NCI-H1417 (cell line): ENCODE measurements around the gene KIAA1210.

Experiments
- DNase-seq, 3 experiments: peaks; one replicate each; lab custom pipeline; 2025; lab: John Stamatoyannopoulos, UW

Gene KIAA1210

GRCh38 chrX:119093991-119094735 is 33.4 kb downstream of the KIAA1210 start:
- peak in 1 of 3 experiments; percentile 53 for DNase-seq

DNA sequence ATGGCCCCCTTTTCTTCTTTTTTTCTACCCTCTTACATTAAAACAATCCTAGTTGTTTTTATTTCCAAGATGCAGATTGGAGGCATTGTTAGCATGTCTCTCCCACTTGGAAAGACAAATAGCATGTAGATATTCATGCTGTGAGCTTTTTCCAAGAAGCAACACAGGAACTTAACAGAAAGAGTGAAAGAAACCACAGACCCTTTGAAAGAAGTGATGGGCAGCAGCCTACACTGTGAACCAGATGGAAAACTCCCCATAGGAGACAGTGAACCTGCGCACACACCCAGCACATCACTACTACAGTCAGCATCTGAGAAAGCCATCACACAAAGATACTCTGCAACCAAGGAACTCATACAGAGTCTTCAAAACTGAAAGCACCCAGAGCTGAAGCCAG is 37.0 kb downstream of the KIAA1210 start:
- no peak for DNase-seq

DNA sequence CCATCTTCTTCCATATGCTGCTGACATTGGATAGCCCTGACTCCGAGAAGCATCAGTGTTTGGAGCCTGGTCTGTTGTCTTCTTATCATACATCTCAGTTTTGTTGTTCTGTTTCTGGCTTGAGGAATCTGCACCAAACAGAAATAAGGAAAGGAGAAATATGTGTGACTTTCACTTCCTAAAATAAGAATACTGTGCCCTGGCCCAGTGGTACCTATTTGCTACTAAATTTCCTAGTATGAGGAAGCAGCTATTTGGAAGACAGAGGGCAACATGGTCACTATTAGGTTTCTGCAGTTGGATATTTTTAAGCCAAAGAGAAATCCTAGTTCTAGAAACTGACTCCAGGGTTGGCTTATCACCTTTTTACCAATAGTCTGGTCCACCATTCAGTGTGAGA is 38.0 kb downstream of the KIAA1210 start:
- no peak for DNase-seq

GRCh38 chrX:119087121-119087520 is 40.5 kb downstream of the KIAA1210 start:
- peak in 1 of 3 experiments; percentile 13 for DNase-seq

DNA sequence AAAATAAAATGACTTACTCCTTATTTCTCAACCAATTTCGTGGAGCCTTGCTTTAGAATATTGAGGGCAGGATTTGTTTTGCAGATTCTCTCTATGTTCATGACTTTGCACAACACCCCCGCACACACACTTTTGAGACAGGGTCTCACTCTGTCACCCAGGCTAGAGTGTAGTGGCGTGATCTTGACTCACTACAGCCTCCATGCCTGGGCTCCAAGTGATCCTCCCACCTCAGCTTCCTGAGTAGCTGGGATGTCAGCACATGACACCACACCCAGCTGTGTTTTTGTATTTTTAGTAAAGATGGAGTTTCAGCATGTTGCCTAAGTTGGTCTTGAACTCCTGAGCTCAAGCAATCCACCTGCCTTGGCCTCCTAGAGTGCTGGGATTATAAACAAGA is 42.8 kb downstream of the KIAA1210 start:
- no peak for DNase-seq

DNA sequence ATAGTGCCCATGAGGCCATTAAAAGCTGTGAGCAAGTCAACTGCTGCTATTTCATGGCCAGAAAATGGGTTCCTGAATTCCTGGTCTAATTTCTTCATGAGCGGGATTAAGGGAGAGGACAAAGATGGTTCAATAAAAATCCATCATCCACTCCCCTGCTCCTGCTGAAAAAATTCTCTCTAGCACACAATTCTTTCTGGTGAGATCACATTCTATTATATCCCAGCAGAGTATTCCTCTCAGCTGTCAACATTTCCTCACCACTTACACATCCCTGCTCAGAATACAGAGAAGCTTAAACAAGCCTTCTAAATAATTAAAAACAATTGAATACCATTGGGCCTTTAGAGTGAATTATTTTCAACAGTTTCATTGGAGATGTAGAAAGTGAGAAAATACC is 45.3 kb downstream of the KIAA1210 start:
- DNase-seq = no peak

DNA sequence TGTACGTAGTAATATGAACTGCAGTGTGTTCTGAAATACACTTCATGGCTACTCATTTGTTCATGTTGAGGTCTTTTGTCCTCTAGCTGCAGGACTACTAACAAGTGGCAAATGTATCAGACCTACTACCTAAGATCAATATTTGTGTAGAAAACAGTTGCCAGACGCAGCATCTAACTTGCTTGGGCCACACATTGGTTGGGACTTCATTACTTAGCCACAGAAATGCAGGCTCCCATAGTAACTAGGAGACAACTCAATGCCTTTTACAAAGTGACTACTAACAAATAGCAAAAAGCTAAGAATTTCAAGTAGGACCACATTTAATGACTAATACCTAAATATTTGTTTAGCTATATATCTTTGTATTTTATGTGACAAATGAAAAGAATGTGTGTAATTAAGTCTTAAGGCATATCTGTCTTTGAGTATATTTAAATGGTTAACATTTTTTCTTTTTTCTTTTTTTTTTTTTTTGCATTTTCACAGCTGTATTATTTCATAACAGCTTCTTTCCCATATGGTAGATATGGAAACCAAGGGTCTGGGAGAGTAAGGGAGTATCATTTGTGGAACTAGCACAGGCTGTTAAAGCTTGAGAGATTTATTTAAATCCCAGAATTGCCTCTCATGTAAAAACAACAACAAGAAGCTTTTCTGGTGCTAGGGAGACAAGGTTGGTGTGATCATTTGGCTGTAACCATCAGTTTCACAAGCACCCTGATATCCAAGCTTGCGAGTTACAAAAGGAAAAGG is 52.2 kb downstream of the KIAA1210 start:
- DNase-seq = no peak

DNA sequence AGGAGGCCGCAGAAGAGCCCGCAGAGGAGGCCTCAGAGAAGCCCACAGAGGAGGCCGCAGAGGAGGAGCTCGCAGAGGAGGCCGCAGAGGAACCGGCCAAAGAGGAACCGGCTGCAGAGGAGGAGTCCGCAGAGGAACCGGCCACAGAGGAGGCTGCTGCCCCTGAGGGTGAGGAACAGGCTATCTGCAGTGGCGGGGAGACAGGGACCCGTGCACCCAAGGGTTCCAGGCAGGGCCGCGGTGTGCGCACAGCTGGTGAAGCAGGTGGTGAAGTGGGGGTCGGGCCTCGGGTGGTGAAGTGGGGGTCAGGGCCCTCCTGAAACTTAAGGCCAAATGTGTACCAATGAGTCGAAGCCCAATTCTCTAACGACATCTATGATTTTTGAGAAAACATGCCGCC is 53.7 kb downstream of the KIAA1210 start:
- DNase-seq = no peak

GRCh38 chrX:119073200-119073905 is 54.3 kb downstream of the KIAA1210 start:
- DNase-seq = no peak

DNA sequence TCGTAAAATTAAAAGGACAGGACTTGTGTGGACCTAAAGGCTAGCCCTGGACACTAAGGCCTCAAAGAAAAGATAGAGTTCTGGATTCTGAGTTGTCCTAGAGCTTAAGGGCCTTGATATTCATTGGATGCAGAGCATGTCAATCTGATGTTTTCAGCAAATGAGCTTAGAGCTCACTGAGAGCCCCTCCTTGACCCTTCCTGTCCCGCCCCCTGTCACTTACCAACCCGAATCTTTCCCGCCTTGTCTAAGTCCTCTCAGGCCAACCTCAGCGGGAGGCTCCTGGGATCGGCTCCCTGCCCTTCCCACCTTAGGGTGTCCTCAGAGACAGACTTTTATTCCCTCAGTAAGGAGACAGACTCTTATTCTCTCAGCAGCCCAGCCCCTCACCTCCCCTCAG is 54.9 kb downstream of the KIAA1210 start, which contains the start of gene CT47C1:
Gene CT47C1, plus strand, starts transcription at position 250 of the 400 bp plus-strand sequence. CDS start 233 bp downstream, outside the sequence.
- DNase-seq = no peak

GRCh38 chrX:119071381-119071780 is 56.2 kb downstream of the KIAA1210 start:
- DNase-seq = no peak

- no peak for DNase-seq
Observed at GRCh38 chrX:119069762-119070161, 57.9 kb downstream of the KIAA1210 start.

- no peak for DNase-seq
Observed at GRCh38 chrX:119069128-119069527, 58.5 kb downstream of the KIAA1210 start.

DNA sequence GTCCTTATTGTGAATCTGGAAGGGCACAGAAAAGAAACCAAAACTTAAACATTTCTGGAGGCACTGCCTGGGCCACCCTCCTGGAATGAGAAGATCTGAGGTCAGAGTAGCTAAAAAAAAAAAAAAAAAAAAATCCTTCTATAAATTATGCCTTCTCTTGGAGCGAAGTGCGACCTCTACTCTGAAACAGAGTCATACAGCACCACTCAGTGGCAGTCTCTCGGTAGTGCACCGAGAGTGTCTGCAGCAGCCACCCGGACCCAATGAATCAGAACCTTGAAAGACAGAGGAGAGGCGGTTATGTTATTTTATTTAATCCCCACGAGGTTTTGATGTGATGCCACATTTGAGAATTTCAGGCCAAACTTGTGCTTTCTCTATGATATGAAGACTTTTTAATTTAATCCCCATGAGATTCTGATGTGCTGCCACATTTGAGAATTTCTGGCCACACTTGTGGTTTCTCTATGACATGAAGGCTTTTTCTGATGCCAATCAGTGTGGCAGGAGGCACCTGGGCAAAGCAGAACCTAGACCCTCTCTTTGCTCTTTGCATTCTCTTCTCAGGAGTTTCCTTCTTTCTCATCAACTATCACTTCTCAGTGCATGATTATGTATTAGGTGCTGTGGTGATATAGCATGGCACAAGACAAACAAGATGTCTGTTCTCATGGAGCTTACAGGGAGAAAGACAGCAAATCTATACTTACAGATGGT is 60.4 kb downstream of the KIAA1210 start:
- DNase-seq = peak; percentile 34 to 73 (median 38)

DNA sequence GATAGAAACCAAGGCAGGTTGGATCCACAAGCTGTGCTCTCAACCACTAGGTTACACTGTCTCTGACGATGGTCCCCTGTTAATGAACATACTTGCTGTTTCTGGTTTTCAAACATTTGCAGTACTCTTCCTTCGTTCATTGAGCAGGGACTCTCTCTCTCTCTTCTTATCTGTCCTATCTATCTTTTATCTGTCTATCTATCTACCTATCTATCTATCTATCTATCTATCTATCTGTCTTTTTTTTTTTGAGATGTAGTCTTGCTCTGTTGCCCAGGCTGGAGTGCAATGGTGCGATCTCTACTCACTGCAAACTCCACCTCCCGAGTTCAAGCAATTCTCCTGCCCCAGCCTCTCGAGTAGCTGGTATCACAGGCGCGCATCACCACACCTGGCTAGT is 64.2 kb downstream of the KIAA1210 start:
- no peak for DNase-seq

DNA sequence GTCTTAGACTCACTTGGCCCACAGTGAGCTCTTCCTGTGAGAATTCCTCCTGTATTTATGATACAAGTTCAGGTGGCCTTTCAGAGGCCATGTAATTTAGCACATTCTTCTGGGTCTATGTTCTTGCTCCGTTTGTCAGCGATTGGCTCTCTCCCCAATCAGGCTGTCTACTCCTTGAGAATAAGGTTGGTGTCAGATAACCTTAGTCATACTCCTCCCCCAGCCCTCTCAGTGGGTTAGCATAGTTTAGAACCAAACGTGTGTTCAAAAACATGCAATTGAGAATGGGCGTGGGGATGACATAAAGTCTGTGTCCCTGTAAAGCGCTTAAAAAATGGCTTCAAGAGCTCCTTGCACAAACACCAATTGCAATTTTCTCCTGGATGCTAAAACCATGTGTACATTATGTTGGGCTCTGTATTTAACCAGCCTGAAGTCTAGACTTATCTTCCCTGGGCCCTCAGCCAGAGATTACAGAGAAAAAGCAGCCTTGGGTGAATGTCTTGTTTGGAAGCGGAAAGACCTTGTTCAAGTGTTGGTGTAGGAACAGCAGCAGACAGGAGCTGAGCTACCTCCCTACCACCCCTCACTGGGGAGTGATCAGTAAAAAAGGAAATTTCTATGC is 64.8 kb downstream of the KIAA1210 start:
- DNase-seq = peak in 2 of 3 experiments; percentile 30

- no peak for DNase-seq
Observed at GRCh38 chrX:119055687-119056086, 71.9 kb downstream of the KIAA1210 start.

DNA sequence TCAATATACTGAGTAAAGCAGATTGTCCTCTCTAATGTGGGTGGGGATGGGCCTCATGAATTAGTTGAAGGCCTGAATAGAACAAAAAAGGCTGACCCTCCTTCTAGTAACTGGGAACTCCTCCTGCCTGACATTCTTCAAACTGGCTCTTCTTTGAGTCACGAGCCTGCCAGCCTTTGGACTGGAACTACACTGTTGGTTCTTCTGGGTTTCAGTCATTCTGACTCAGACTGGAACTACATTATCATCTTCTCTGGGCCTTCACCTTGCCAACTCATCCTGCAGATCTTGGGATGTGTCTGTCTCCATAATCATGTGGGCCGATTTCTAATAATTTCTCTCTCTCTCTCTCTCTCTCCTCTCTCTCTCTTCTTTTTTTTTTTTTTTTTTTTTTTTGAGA is 81.7 kb downstream of the KIAA1210 start:
- DNase-seq = no peak

GRCh38 chrX:119042996-119043395 is 84.6 kb downstream of the KIAA1210 start:
- DNase-seq = no peak

DNA sequence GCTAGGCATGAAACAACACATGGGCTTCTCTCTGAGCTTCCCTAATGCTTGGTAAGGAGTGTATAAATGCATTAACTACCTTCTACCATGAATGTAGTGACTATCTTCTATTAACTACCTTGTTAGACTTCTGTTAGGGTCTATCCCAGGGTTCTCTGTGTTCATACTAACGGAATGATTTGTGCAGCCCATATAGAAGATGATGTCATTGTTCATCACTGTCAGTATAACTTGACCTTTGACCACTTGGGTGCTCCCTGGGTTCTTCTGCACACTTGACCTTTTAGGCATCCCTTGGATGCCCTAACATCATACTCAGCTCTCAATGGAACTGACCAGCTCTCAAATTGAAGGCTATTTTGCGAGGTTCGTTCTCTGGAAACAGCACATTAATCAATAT is 85.6 kb downstream of the KIAA1210 start:
- no peak for DNase-seq

DNA sequence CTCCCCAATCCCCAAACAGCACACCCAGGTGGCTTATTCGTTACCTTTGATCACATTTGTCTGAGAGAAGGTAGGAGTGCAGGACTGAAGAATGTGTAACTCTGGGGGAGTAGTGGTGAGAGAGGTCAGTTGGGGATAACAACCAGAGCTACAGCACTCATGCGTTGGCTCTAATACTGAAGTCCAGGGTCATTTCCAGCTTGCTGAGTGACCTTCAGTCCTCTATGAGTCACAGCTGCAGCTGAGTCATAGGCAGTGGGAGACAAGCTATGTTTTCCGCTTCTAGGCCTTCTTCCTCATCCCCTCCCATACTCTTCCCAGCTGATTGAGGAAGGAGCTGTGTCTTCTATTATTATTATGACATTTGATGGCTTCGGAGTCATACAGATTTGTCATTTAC is 86.4 kb downstream of the KIAA1210 start:
- no peak for DNase-seq

DNA sequence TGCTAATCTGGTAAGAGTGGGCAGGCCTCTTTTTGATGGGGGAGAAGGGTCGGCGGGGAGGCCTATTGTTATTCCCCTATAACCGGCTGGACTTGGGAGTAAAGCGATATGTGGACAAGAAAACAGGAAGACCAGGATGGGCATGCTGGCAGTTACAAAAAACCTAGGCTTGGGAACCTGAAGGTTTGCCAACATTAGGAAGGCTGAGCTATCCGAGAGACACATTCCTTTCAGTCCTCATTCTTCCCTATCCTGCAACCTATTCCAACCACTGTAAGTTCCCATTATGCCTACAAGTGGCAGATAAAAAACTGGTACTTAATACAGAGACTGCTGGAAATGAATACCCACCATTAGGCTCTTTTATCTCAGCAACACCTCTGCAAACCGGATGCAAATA is 87.2 kb downstream of the KIAA1210 start:
- DNase-seq = no peak
